Measurements from ENCODE around the gene ECI1.
A peak's percentile ranks its signal among the peaks of the same experiment; 100 is the strongest.
"Not testable (repeated sequence)": the region's sequence is repeated elsewhere in the genome, so short reads cannot be mapped to it uniquely, and the experiment has no call there.

ECI1 gene

GRCh38 chr16:2280461-2280860 is 29.1 kb upstream of the ECI1 start:
- DNase-seq (ENCODE audit: insufficient read length, low spot score) (no peak), FAIRE-seq (no peak)

GRCh38 chr16:2278956-2279800 is 27.8 kb upstream of the ECI1 start:
- FAIRE-seq: no peak
- no peak for DNase-seq (ENCODE audit: insufficient read length, low spot score)

- FAIRE-seq (no peak), DNase-seq (ENCODE audit: insufficient read length, low spot score) (no peak)
Observed at GRCh38 chr16:2278272-2278608, 26.9 kb upstream of the ECI1 start.

- DNase-seq (ENCODE audit: insufficient read length, low spot score): no peak
- FAIRE-seq: no peak
Observed at GRCh38 chr16:2277466-2278271, 26.3 kb upstream of the ECI1 start.

- FAIRE-seq (no peak), DNase-seq (ENCODE audit: insufficient read length, low spot score) (no peak)
Observed at GRCh38 chr16:2276368-2277195, 25.2 kb upstream of the ECI1 start.

GRCh38 chr16:2275476-2276367 is 24.3 kb upstream of the ECI1 start:
- no peak for DNase-seq (ENCODE audit: insufficient read length, low spot score)
- FAIRE-seq: no peak

- FAIRE-seq (no peak), DNase-seq (ENCODE audit: insufficient read length, low spot score) (no peak)
Observed at GRCh38 chr16:2273931-2274330, 22.5 kb upstream of the ECI1 start.

- DNase-seq (ENCODE audit: insufficient read length, low spot score) (no peak), FAIRE-seq (no peak)
Observed at GRCh38 chr16:2273484-2273883, 22.1 kb upstream of the ECI1 start.

- FAIRE-seq (no peak), DNase-seq (ENCODE audit: insufficient read length, low spot score) (no peak)
Observed at GRCh38 chr16:2271848-2272461, 20.6 kb upstream of the ECI1 start.

GRCh38 chr16:2270588-2271470 is 19.4 kb upstream of the ECI1 start:
- FAIRE-seq: no peak

GRCh38 chr16:2270070-2270462 is 18.7 kb upstream of the ECI1 start:
- no peak for FAIRE-seq
- DNase-seq (ENCODE audit: insufficient read length, low spot score): no peak

More at GRCh38 chr16:2270588-2271470, 19.4 kb upstream of the ECI1 start:
- no peak for DNase-seq (ENCODE audit: insufficient read length, low spot score)

GRCh38 chr16:2267913-2268666 is 16.7 kb upstream of the ECI1 start, which contains the start of gene RNPS1:
Gene RNPS1, minus strand, starts transcription at chr16:2268126. Its CDS starts 3,483 bp downstream, at chr16:2264643.
- peak; percentile 96 for DNase-seq (ENCODE audit: insufficient read length, low spot score)
- FAIRE-seq: peak; percentile 26

- not testable (repeated sequence) for DNase-seq (ENCODE audit: insufficient read length, low spot score); FAIRE-seq
Observed at GRCh38 chr16:2267505-2267912, 16.1 kb upstream of the ECI1 start.

- not testable (repeated sequence) for DNase-seq (ENCODE audit: insufficient read length, low spot score); FAIRE-seq
Observed at GRCh38 chr16:2266887-2267286, 15.5 kb upstream of the ECI1 start.

GRCh38 chr16:2263026-2263425 is 11.6 kb upstream of the ECI1 start:
- not testable (repeated sequence) for DNase-seq (ENCODE audit: insufficient read length, low spot score); FAIRE-seq

GRCh38 chr16:2260250-2260649 is 8.9 kb upstream of the ECI1 start:
- FAIRE-seq: no peak
- no peak for DNase-seq (ENCODE audit: insufficient read length, low spot score)

- not testable (repeated sequence) for FAIRE-seq; DNase-seq (ENCODE audit: insufficient read length, low spot score)
Observed at GRCh38 chr16:2258530-2258929, 7.1 kb upstream of the ECI1 start.

- FAIRE-seq (no peak), DNase-seq (ENCODE audit: insufficient read length, low spot score) (no peak)
Observed at GRCh38 chr16:2257726-2258125, 6.3 kb upstream of the ECI1 start.

Measured in HTR-8/SVneo (cell line).